ENCODE data around the gene CSNK1G1.
"Not testable (repeated sequence)": the region's sequence is repeated elsewhere in the genome, so short reads cannot be mapped to it uniquely, and the experiment has no call there.

The CSNK1G1 gene

DNA sequence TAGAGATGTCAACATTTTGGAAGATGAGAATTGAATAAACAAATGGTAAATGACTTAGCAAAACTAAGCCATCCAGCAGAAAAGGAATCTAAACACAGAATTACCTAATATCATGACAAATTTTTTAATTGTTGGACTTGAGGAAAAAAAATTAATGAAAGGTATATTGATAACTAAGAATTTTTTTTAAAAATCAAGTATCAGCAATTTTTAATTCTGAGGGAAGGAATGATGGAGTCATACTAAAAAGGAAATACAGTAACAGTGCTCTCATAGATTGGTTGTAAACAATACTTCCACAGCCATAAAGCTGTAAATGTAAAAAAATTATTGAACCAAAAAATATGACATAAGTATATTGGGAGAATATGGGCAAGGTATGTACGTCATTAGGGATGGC lies 68.0 kb downstream of the CSNK1G1 start:
- DNase-seq (ENCODE audit: low read depth in 2 of 2): no peak

DNA sequence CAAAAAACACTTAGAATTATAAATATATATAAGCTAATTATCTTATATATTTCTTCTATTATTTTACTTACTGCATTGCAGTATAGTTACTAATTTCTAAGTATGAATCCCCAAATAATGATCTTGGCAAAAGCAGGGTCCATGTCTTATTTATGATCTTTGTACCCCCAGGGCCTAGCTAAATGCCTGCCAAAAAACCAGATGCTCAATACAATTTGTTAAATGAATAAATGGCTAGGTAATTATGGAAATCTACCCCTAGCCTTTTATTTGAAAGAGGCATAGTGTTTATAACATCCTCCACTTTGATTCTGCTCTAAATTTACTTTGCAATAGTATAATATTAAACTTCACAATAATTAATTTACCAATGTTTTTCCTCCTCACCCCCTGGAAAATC lies 69.5 kb downstream of the CSNK1G1 start:
- DNase-seq (ENCODE audit: low read depth in 2 of 2): no peak

GRCh38 chr15:64285871-64286270 lies 70.1 kb downstream of the CSNK1G1 start:
- no peak for DNase-seq (ENCODE audit: low read depth in 2 of 2)

- no peak for DNase-seq (ENCODE audit: low read depth in 2 of 2)
These were observed 70.8 kb downstream of the CSNK1G1 start for GRCh38 chr15:64285150-64285549.

DNA sequence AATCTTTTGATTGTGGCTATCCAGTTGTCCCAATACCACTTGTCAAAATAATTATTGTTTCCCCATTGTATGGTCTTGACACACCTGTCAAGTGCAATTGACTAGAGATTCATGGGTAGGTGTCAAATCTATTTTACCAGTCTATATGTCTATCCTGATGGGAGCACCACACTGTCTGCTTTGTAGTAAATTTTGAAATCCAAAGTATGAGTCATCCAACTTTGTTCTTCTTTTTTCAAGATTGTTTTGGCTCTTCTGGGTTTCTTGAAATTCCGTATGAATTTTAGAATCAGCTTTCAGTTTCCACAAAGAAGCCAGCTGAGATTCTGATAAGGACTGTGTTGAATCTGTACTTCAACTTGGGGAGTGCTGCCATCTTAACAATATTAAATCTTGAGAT lies 71.9 kb downstream of the CSNK1G1 start:
- no peak for DNase-seq (ENCODE audit: low read depth in 2 of 2)

GRCh38 chr15:64282701-64283100 lies 73.3 kb downstream of the CSNK1G1 start:
- DNase-seq (ENCODE audit: low read depth in 2 of 2): no peak

- DNase-seq (ENCODE audit: low read depth in 2 of 2): no peak
These were observed 76.8 kb downstream of the CSNK1G1 start for GRCh38 chr15:64279131-64279530.

DNA sequence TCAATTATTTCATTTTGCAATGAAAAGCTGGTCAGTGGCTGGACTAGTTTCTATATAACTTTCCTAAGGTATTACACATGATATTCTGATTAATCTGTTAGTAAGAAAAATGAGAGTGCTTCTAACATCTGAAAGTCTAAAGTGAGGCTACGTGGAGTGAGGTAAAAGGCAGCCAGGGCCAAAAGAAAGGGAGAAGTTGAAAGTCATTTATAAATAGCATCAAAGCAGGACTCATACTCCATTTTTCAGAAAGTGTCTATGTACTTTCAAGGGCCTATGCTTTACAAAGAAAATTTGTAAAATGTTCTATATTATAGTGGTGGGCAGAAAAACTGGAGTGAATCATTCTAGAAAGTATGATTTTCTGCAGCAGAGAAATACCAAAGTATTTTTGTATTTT lies 80.0 kb downstream of the CSNK1G1 start:
- no peak for DNase-seq (ENCODE audit: low read depth in 2 of 2)

DNA sequence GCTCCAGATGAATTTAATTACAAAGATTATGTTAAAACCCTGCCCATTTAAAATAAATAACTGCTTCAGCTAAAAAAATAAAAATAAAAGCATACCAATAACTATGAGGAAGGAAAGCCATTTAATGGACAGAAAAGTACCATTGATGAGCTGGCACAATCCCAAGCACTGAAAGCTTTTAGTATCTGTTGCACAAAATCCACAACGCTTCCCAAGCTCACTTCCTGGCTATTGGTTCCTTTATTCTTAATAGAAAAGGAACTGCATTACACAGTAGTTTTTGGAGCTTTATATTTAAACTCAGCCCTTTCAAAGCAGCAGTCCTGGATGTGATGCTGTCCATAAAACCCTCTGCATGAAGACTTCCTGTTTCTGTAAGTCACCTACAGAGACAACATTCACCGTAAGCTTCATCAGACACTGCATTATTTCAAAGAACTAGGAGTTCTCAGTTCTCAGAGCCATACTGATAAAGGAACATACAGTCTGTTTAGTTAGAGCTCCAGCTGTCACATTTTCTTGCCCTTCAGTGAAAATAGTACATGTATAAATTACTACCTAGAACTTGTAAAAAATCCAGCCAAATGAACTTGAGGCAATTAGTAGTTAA lies 81.5 kb downstream of the CSNK1G1 start:
- no peak for DNase-seq (ENCODE audit: low read depth in 2 of 2)

DNA sequence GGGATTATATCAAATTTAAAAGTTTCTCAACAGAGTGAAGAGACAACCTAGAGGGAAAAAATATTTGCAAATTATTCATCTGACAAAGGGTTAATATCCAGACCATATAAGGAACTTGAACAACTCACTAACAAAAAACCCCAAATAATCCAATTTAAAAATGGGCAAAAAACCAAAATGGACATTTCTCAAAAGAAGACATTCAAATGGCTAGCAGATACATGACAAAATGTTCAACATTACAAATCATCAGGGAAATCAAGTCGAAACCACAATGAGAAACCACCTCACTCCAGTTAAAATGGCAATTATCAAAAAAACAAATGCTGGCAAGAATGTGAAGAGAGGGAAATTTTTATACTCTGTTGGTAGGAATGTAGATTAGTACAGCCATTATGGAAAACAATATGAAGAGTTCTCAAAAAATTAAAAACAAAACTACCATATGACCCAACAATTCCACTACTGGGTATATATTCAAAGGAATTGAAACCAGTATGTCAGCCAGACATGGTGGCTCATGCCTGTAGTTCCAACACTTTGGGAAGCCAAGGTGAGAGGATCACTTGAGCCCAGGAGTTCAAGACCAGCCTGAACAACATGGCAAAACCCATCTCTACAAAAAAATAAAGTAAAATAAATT lies 88.5 kb downstream of the CSNK1G1 start:
- no peak for DNase-seq (ENCODE audit: low read depth in 2 of 2)

DNA sequence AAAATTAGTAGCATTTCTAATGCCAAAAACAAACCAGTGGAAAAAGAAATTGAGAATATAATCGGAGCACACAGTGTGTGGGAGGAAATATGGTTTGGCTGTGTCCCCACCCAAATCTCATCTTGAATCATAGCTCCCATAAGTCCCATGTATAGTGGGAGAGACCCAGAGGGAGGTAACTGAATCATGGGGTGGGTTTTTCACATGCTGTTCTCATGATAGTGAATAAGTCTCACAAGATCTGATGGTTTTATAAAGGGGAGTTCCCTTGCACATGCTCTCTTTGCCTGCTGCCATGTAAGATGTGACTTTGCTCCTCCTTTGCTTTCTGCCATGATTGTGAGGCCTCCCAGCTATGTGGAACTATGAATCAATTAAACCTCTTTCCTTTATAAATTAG lies 90.8 kb downstream of the CSNK1G1 start:
- DNase-seq (ENCODE audit: low read depth in 2 of 2): not testable (repeated sequence)

- no peak for DNase-seq (ENCODE audit: low read depth in 2 of 2)
These were observed 91.5 kb downstream of the CSNK1G1 start for GRCh38 chr15:64264502-64264901.

DNA sequence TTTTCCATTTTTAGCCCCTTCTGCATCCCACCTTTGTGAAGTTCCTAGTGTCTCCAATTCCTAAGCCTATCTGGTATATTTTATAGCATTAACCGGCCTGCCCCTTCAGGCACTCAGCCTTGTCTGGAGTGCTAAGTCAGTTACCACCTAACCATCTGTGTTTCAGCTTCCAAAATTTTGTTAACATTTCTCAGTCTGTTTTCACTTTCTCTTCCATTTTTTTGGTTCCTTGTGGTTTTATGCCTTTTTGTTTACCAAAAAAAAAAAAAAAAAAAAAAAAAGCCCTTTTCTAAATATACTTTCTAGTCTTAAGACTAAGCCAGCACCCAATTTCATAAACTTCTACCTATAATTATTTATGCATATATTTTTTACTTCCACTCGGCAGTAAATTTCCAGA lies 92.4 kb downstream of the CSNK1G1 start:
- DNase-seq (ENCODE audit: low read depth in 2 of 2): no peak

DNA sequence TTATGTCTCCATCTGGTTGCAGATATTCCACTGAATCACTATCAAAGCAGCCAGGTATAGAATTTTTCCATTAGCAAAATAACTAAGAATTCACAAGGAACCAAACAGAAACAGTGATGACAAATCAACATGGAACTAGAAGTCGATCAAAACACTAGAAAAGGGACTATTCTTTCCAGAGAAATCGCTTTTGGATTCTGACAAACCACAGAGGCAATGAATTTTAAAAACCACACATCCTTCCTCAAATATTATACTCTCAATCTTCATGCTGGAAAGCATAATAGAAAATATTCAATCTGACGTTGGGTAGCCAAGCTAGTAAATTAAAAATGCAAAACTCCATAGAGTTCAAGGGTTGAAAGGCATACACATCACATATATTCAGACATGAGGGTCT lies 99.9 kb downstream of the CSNK1G1 start:
- no peak for DNase-seq (ENCODE audit: low read depth in 2 of 2)

- no peak for DNase-seq (ENCODE audit: low read depth in 2 of 2)
These were observed 104.3 kb downstream of the CSNK1G1 start for GRCh38 chr15:64251658-64252057.

DNA sequence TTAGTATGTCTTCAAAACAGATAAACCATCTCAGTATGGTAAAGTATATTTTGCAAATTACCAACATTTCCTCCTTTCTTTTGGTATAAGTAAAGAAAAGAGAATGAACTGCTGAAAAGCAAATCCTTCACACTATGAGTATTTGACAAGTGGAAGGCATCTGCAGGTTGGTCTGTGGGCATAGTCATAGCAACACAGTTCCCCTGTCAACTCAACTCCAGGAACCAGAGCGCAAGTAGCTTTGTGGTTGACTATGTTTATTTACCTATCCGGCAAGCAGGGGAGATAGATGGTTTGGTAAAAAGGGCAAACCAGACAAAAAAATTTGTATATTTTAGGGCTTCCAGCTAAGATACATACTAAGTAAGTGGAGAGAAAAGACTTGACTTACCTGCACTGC lies 104.9 kb downstream of the CSNK1G1 start:
- no peak for DNase-seq (ENCODE audit: low read depth in 2 of 2)

- DNase-seq (ENCODE audit: low read depth in 2 of 2): no peak
These were observed 105.9 kb downstream of the CSNK1G1 start for GRCh38 chr15:64249883-64250575.

- no peak for DNase-seq (ENCODE audit: low read depth in 2 of 2)
These were observed 106.6 kb downstream of the CSNK1G1 start for GRCh38 chr15:64249406-64249805.

GRCh38 chr15:64247906-64248541 lies 107.9 kb downstream of the CSNK1G1 start:
- no peak for DNase-seq (ENCODE audit: low read depth in 2 of 2)

- no peak for DNase-seq (ENCODE audit: low read depth in 2 of 2)
These were observed 108.5 kb downstream of the CSNK1G1 start for GRCh38 chr15:64247535-64247905.

- DNase-seq (ENCODE audit: low read depth in 2 of 2): peak in 1 of 2 donors; percentile 17
These were observed 109.4 kb downstream of the CSNK1G1 start for GRCh38 chr15:64246364-64247189.

- no peak for DNase-seq (ENCODE audit: low read depth in 2 of 2)
These were observed 110.6 kb downstream of the CSNK1G1 start for GRCh38 chr15:64245405-64245804.

Data from stimulated activated CD8-positive, alpha-beta memory T cell treated with anti-CD3 and anti-CD28 coated beads, Interleukin-7, amount 100 ng/mL, for 4 hours (primary cell).